Left ventricle myocardium superior (tissue), 1 donor: ENCODE results near the gene DLGAP1. TPM values are rescaled to one million over a fixed set of nuclear protein-coding genes. Genes with fewer than 3 reads are reported as not detected.
A peak's percentile ranks its signal among the peaks of the same experiment; 100 is the strongest.

Source experiments
- ATAC-seq: fragments of 200-7000 bp; cut with Tn5 transposase; one replicate; pipeline ENCODE4 v1.9.1; 2020; ENCODE audit warnings: mild to moderate bottlenecking, moderate library complexity
- DNase-seq: peaks from one replicate; pipeline ENCODE4 v3.0.0-alpha.2; 2020
- intact Hi-C: fragments of 100-400 bp; cut with micrococcal nuclease; formaldehyde crosslinking; loops from one replicate; pipeline ENCODE4 v1.11.0; 2022
- total RNA-seq: library from RNA; stranded (reverse); fragmentation: NEBNext Ultra II Directional; extraction: Animal tissue kit (Norgen Biotek cat#: 25700); gene quantifications from one replicate; pipeline ENCODE4 v1.2.1, GENCODE V29; 2021
- donor health status: DM: no; HTN: yes; CAD: no; lungs with severe emphysema.

The DLGAP1 gene
- total RNA-seq, 1 donor from 2014 or later = not detected

DNA sequence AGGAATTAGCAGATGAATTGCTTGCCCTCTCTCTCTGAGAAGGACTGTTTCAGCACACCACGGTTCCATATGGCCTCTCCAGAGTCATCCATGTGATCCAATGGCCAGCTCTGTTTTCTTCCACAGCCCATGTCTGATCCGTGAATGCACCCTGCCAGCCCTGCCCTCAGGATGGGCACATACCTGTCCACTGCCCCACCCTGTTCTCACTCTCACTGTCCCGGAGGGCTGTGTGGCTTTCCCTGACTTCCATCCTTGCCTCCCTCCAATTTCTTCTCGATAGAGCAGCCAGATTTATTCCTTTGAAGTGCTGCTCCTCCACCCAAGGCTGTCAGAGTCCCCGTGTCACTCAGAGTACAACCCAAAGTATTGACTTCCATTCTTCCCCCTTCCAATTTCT is 662.0 kb downstream of the DLGAP1 start:
- no peak for DNase-seq
- intact Hi-C loops = no loop called here
- ATAC-seq = no peak

- DNase-seq = no peak
- no peak for ATAC-seq
- intact Hi-C loops = no loop called here
These were observed 662.4 kb downstream of the DLGAP1 start for GRCh38 chr18:3792711-3793110.

DNA sequence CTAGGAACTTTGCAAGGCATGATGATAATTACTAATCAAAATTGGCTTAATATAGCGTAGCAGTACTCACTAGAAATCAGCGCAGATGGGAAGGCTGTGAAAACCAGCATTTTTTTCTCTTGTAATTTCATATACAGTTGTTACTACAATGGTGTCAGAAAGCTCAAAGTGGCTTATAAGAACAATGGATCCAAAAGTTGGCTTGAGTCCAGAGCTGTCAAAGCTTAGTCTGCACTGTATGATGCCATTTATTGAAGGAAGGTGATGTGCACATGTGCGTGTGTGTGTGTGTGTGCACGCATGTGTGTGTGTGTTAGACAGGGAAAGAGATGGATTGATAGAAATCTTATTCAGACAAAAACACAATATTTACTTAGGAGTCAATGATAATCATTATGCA is 663.9 kb downstream of the DLGAP1 start:
- no peak for DNase-seq
- ATAC-seq = no peak
- intact Hi-C loops = no loop called here

- DNase-seq = no peak
- no peak for ATAC-seq
- intact Hi-C loops = no loop called here
These were observed 664.4 kb downstream of the DLGAP1 start for GRCh38 chr18:3790703-3791102.

DNA sequence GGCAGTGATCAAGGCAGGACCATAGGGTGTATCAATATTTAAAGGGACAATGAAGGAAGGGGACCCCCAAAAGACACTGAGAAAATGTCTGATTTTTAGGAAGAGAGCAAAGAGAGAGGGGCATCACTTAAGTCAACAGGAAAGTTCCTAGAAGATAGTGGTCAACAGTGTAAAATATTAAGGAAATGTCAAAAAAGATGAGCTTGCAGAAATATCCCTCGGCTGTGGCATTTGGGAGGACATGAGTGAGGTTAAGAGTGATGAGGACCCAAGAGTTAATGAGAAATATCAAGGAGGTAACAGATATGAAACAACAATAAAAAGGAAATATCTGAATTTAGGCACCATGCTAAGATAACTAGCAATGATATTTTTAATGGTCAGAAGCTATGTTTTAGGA is 665.6 kb downstream of the DLGAP1 start:
- intact Hi-C loops = no loop called here
- DNase-seq = no peak
- no peak for ATAC-seq

DNA sequence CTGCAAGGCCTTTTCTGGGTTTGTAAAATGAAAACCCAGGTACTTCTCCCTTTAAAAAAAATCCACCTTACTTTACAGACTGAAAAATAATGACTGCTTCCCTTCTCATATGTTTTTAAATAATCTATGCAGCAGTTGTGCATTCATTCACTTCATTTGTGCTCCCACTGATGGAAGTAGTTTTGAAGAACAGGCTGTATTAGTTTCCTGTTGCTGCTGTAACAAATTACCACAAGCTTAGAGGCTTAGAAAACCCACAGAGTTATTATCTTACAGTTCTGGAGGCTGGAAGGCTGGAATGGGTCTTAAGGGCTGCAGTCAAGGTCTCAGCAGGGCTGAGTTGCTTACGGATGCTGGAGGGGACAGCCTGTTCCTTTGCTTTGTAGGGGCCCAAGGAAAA is 670.2 kb downstream of the DLGAP1 start:
- intact Hi-C loops = no loop called here
- ATAC-seq = no peak
- no peak for DNase-seq

GRCh38 chr18:3782901-3783300 is 672.2 kb downstream of the DLGAP1 start:
- intact Hi-C loops = no loop called here
- ATAC-seq (no peak), DNase-seq (no peak)

DNA sequence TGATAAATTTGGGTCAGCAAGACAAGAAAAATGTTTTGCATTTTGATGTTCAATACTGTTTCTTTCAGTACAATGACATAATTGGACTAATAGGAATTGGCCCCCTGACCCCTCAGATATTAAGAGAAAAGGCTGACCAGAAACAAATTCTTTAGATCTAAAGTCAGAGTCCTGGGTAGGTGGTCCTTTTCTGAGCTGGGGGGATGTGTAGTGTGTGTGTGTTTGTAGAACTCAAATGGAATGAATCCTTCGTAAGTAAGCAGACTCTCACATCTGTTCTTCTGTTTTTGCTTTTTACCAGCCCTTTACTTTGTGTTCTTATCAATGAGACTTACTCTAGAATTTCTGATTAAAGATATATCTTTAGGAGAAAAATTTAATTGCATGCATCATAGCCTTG is 677.4 kb downstream of the DLGAP1 start:
- DNase-seq = no peak
- ATAC-seq = no peak
- intact Hi-C loops = loop anchor here (10.0 kb wide), 1 partner anchor 87 kb away; no protein-coding TSS in a partner anchor

GRCh38 chr18:3777122-3777521 is 678.0 kb downstream of the DLGAP1 start:
- no peak for DNase-seq
- intact Hi-C loops = loop anchor here (10.0 kb wide), 1 partner anchor 88 kb away; no protein-coding TSS in a partner anchor
- ATAC-seq = no peak

GRCh38 chr18:3775996-3776395 is 679.1 kb downstream of the DLGAP1 start:
- ATAC-seq (no peak), DNase-seq (no peak)
- intact Hi-C loops = loop anchor here (10.0 kb wide), 1 partner anchor 89 kb away; no protein-coding TSS in a partner anchor

- DNase-seq (no peak), ATAC-seq (no peak)
- intact Hi-C loops = loop anchor here (5.0 to 10.0 kb wide), 3 partner anchors 91 to 294 kb away; no protein-coding TSS in a partner anchor
These were observed 681.8 kb downstream of the DLGAP1 start for GRCh38 chr18:3773303-3773702.

- DNase-seq = peak; percentile 92
- peak; percentile 99 for ATAC-seq
- intact Hi-C loops = loop anchor here (5.0 to 10.0 kb wide), 3 partner anchors 93 to 296 kb away; no protein-coding TSS in a partner anchor
These were observed 683.8 kb downstream of the DLGAP1 start for GRCh38 chr18:3771121-3771971.

GRCh38 chr18:3761266-3761665 is 693.8 kb downstream of the DLGAP1 start:
- intact Hi-C loops = no loop called here
- ATAC-seq (no peak), DNase-seq (no peak)

DNA sequence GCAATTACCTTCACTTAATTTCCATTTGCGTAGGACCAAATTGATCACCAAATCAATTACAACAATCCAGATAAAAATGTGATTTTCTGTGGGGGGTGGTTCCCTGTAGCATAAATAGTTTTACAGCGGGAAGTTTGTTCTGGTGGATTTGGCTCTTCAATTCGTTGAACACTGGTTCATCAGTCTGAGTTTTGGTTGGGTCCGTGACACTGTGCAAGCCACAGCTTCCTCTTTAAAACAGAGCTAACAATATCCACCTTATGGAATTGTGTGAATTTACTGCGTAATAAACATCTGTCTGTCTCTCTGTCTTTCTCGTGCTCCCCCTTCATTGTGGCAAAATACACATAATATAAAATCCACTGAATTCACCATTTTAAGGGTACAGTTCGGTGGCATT is 694.4 kb downstream of the DLGAP1 start:
- intact Hi-C loops = no loop called here
- DNase-seq = no peak
- ATAC-seq = no peak

DNA sequence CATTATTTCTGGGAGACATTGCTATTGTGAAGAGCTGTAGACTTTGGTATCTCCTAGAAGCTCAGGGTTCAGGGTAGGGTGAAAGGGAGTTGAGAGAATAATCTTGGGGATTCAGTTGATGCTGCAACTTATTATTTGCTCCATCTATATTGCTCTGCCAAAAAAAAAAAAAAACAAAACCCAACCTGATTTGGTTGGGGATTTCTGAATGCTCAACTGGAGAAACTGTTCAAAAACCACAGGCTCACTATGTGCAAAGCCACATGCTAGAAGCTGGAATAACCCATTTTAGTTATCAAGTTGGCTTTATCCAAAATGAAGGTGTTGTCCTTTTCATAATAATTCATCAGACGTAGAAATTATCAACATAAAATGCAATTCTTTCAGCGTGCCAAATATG is 696.0 kb downstream of the DLGAP1 start:
- intact Hi-C loops = no loop called here
- DNase-seq (no peak), ATAC-seq (no peak)

DNA sequence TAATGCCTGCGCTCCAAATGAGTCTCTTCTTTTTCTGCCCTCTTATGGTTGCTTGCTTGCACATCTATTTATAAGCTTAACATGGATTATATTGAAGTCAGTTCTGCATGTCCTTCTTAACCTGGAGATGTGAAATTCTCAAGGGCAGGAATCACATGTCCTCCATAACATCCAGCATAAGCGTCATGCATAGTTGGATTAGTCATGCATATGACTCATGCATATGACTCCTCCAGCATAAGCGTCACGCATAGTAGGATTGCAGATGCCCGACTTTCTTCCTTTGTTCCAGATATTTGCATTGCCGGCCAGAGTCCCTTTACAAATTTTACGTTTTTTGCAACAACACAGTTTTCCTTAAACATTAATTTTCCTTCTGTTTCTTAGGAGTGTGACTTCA is 696.6 kb downstream of the DLGAP1 start:
- no peak for ATAC-seq
- intact Hi-C loops = no loop called here
- no peak for DNase-seq

DNA sequence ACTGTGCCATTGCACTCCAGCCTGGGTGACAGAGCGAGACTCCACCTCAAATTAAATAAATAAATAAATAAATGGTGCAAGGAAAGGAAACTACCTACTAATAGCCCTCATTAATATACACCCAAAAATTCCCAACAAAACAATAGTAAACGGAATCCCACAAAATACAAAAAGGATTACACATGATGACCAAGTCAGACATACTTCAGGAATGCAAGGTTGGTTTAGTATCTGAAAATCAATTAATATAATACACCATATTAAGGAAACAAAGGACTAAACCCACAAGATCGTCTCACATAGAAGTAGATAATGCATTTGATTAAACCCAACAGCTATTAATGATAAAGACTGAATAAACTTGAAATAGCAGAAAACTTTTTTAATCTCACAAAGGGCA is 697.7 kb downstream of the DLGAP1 start:
- intact Hi-C loops = no loop called here
- DNase-seq (no peak), ATAC-seq (no peak)

DNA sequence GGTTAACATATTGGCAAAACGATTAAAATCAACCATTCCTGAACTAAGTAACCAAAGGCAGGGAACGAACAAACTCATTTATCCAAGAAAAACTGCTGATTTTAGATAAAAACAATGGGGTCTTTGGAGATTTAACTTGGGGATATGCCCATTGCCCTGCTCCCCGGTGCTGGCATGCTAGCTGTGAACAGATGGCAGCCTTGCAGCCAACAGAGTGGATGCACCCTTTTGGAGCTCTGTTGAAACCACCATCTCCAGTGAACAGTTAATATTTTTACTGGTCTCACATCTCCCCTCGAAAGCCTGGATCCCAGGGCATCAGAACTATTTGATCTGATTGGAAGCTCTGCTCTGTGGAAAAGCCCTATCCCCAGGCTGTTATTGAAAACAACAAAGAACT is 702.0 kb downstream of the DLGAP1 start:
- ATAC-seq (no peak), DNase-seq (no peak)
- intact Hi-C loops = no loop called here

GRCh38 chr18:3748086-3748485 is 707.0 kb downstream of the DLGAP1 start:
- ATAC-seq = no peak
- intact Hi-C loops = no loop called here

DNA sequence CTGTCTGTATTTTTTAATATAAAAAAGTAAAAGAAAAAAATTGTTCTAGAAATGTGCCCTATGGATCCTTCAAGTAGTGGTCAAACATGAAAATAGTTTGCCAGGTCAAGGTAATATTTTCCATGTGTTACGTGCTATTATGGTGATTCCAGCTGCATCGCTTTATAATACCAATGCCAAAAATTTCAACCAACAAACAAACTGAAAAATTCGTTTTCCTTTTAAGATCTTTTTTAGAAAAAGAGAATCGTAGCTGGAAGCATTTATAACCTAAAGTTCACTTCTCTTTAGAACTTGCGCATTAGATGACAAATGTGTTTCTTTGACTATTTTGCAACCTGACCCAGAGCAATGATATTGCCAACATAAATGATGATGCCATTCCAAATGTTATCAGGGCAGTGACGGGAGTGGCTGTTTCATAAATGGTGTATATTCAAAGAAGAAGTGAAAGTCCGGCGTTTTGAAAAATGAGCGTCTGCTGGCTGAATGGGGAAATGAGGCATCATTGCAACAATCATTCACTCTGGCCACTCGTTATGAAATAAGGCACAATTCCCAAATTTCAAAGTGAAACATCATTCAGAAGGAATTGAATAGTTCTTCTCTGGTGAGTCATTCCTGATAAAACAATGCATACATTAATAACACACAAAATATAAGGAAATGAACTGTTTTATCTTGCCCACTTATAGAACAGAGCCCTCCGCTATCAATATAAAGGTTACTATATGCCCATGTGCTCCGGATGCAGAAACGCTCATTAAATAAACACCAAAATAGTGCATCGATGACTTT is 707.7 kb downstream of the DLGAP1 start:
- DNase-seq (no peak), ATAC-seq (peak; percentile 31)
- intact Hi-C loops = no loop called here

More at GRCh38 chr18:3748086-3748485, 707.0 kb downstream of the DLGAP1 start:
- DNase-seq = no peak
